GM19452 (cell line): ENCODE data around the gene GNB1L.

Experiments used
- ATAC-seq: cut with Tn5 transposase; IDR thresholded peaks from one replicate; pipeline ENCODE4 v1.9.1; 2021; ENCODE audit not compliant: unreplicated experiment

The GNB1L gene

DNA sequence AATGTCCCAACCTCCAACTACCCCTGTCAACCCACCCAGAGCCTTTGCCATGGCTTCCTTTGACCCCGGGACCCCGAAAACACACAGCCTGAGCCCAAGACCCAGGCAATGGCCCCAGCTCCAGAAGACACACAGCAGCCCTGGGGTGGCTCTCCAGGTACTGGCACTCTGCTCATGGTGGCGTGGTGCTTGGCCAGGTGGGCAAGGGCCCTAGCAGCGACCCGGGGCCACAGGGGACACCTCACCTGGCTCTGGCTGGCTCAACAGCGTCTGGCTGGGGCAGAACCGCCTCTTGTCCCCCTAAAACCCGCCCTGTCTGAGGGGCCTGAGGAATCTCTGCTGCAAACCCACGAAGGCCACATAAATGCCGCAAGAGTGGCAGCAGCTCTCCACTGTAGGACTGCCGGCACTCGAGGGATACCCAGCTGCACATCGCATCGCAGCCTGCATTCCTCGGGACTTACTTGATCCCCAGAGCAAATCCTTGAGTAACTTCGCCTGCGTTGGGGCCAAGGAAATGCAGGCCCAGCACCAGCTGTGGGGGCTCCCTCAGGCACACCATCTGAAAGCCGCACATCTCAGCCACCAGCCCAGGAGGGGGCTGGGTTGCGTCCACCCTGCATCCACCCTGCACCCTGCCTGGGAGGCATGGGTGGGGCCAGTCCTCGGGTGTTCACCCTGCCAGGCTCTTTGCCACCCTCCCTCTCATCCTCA, 23.1 kb upstream of the GNB1L start:
- no peak for ATAC-seq

DNA sequence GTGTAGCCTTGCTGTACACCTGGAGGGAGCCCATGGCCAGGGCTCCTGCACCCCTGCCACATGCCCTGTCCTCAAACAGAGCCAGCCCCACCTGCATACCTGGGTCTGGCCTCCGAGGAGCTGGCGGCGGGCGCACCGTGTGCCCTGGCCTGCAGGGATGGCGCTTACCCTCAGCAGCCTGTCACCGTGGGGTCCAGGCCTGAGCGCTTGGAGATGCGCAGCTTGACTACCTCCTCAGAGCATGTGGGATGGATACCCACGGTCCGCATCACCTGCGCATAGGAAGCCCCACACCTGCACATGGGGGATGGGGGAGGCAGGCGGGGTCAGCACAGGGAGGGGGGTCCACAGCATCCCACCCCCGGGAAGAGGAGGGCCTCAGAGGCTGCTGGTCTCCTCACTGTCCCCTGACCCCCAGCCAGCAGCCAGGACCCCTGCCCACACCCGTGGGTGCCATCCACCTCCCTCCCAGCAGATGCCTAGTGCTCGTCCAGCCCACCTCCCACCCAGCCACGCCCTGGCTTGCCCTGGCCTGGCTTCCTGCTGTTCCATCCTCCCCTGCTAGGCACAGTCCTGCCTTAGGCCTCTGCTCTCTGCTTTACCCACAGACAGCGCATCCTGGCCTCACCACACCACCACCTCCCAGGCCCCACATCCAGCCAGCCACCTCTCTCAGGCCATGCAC, 22.4 kb upstream of the GNB1L start:
- no peak for ATAC-seq

DNA sequence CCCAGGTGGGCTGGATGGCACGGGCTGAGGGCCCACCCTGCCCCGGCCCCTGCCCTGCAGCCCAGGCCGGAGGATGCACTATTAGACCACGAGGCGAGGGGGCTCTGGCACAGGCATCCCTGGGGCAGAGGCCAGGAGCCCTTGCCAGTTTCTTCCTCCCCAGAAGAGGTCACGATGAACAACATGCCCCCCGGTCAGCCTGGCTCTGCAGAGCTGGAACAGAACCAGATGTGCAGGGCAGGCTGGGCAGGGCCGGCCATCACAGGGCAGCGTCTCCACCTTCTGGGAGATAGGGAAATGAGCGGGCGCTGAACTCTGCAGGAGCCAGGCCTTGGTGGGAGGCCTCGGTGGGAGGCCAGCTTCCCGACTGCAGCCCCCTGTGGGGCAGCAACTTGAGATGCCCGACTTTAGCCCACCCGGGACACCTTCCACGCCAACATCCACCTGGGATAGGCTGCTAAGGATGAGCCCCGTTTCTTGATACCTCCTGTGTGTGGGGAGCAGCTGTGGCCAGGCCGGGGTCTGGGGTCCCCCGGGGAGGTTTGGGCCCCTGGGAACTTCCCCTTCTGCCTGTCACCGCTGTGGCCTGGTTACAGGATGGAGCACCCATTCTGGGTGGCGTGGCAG, 21.8 kb upstream of the GNB1L start:
- no peak for ATAC-seq

DNA sequence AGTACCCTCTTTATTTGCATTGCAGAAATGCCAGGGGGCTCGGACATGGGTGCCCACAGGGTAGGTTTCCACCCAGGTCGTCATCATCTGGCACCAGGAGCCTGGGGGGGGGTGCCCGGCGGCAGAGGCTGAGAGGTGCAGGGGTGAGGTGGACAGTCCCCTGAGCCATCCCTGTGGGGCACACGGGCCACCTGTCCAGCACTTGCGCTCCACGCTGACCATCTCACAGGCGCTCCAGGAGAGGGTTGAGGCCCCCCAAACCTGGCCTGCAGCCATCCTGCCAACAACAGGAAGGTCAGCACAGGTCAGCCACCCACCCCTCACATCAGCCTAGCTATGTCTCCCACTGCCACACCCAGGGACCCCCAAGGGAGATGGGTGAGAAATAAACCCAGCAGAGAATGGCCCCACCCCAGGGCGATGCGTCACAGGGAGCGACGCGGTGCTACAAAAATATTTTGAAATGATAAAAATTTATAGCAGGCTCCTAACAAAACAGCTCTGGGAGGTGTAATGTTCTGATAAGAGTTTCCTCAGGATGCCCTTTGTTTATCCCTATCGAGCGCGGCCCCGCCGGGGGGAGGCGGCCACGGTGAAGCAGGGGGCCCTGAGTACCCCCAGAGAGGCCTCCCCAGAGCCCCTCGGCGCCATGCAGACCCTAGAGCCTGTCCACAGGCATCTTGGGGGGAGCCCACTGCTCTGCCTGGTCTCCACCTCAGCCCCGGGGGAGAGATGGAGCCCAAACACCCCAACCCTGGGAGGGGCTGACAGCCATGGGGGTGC, 21.0 kb upstream of the GNB1L start:
- no peak for ATAC-seq

- ATAC-seq: no peak
Observed at GRCh38 chr22:19875061-19875530, 20.4 kb upstream of the GNB1L start.

DNA sequence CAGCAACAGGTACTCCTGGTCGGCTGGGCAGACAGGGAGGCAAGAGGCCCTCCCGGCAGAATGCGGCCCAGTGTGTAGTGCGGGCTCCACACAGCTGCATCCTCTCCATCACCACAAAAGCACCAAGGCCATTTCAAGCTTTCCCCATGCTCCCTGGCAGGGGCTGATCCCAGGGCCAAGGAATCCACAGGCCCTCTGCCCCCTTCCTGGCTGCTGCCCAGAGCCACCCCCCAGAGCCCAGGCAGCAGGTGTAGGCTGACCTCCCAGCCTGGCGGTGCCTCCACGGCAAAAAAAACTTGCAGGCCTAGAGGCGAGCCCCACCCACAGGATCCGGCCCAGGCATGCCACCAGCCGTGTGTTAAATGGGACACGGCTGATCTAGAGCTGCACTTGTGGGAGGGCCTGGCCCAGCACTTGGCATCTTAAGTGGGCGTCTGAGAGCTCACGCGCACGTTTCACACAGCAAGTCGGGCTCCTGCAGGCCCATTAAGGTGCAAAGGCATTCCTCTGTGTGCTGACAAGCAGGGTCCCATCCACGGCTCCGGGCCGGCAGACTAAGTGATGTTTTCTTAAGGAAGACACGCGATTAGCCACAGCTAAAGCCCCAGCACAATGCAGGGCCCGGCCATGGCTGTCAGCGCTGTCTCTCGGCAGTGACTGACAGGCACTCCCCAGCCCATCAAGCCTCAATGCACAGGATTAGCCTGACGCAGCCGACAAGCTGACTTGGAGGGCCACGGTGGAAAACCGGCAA, 19.8 kb upstream of the GNB1L start:
- no peak for ATAC-seq

DNA sequence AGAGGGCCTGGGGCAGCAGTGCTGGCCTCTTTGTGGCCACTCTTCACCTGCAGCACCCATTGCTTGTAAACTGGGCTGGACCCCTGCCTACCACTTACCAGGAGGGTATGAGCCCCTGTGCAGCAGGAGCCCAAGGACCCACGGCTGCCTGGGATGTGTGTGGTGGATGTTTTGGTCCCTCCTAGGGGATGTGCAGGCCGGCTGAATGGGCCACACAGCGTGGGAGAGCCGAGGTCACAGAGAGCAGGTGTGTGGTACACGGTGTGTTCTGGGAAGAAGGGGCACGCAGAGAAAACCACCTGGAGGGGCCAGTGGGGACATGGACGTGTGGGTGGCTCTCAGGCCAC, 19.3 kb upstream of the GNB1L start:
- no peak for ATAC-seq

- no peak for ATAC-seq
Observed at GRCh38 chr22:19873138-19873959, 18.7 kb upstream of the GNB1L start.

GRCh38 chr22:19872779-19873137, 18.1 kb upstream of the GNB1L start:
- ATAC-seq: no peak

DNA sequence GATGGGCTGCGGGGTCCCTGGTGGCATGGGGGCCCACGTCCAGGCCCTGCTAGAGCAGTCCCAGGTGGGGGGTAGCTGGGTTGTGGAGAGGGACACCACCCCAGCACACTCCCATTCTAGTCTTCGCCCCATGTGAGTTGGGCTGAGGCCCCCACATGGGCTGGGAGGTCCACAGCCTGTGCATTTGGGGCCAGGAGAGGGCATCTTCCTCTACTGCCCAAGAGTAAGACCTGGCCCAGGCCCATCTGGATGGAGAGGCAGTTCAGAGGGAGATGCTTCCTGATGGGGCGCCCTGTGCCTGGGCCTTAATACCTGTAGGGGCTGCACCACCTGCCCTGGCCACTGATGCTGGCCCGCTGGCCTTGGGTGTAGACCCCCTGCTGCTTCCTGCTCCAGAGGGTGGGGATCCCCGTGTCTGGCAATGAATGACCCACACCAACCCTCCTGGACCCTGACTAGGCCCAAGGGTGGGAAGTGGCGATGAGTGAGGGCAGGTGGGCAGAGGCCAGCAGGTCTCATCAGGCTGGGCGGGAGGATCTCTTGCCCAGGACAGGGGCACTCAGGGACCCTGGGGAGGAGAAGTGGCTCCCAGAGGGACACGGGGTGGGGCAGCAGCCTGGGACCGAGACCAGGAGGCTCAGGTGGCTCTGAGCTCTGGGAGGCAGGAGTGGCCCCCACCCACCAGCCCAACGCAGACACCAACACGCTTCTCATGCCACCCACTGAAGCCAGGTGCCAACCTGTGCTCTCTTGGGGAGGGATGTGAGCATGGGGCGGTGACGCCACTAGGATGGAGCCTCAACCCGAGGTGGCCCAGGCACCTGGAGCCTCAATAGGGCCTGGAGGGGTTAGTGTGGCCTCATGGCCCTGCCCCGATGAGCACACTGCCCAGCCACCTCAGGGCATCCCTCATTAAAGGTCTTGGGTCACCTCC, 17.4 kb upstream of the GNB1L start:
- ATAC-seq: no peak

DNA sequence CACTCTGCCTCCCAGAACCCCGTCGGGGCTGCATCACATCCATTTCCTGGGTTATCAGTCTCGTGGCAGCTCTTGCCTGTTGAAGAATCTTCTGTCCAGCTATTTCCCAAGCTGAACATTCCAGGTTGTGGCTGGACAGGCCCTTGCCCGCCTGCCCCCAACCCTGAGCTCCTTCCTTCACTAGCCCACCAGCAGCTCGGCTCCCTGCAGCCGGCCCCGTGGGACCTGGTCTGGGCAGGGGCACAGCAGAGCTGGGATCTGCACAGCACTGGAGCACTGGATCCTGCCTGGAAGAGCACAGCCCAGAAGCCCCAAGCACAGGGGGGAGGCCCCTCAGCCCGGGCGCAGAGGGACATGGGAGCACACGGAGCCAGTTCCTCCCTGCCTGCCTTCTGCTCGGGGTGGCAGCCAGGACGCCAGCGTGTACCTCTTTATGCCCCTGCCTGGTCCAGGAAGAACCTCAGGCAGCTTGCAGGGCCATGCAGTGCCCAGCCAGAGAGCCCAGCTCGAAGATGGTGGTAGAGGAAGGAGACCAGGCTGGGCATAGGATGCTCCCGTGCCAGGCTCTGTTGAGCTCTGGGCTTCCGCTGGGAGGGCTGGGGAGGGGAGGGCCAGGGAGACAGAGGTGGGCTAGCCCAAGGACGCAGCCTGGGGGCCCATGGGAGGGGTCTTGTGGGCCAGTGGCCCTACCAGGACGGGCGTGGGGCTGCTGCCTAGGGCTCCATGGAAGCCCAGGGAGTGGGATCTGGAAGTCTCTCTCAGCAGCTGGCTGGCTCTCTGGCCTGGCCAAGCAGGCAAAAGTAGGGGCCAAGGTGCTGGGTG, 16.6 kb upstream of the GNB1L start:
- no peak for ATAC-seq

DNA sequence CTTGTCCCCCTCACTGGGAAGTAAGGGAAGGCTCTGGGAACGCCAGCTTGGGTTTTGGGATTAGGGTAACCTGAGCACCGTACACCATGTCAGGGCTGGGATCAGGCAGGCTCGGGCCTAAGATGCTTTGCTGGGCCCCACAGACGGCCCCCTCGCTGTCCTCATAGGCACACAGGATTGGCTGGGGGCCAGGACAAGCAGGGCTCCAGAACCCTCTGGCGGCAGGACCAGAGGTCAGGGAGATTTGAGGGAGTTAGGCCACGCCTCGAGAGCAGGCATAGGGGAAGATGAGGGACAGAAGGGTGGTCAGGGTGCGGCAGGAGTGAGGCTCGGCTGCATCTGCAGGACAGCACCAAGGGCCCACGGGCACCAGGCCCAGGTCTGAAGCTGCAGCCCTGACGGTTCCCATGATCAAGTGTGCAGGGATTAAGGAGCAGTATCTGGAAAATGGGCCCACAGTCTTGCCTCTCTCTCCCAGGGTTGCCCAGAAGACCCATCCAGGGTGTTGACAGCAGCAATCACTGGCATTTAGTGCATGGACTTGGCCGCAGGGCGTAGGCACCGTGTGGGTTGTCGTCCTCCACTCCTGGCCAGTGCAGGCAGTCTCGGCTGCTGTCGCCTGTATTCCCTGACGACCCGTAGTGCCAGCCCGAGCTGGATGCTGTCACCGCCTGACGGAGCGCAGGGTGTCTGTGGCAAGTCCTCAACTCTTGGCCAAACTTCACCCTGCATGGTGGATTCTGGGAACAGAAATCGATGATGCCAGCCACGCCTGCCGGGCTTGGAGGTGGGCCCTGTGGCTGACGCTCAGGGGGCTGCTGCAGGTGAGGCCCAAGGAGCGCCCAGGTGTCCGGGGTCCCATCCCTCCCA, 15.7 kb upstream of the GNB1L start:
- ATAC-seq: no peak

GRCh38 chr22:19869497-19870152, 15.0 kb upstream of the GNB1L start:
- ATAC-seq: no peak

DNA sequence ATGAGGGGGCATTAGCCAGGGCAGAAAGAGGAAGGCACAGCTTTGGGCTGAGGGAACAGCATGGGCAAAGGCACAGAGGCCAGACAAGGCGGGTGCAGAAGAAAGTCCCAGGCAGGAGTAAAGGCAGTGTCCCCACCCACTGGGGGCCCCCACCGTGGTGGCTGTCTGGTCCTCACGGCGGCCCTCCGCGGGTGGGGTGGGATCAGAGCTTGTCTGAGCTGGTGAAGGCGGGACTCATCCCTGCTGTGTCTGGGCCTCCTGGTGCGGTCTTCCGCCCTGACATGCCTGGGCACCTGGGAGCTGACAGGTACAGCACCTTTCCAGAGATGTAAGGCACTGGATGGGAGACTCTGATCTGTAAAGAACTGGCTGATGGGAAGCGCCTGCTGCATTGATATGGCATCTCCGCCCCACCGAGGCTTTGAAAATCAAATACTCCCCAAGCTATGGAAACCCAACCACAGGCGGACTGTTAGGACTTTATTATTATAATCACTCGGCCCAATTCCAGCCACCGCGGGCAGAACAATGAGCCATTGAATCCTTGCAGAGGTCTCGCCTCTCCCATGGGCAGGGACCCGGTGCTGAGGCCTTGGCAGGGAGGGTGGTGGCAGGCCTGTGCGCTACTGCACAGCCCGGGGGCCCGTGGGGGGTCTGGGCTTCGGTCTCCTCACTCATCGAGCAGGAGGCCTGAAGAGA, 14.2 kb upstream of the GNB1L start:
- no peak for ATAC-seq

- ATAC-seq: no peak
Observed at GRCh38 chr22:19868333-19868732, 13.7 kb upstream of the GNB1L start.

GRCh38 chr22:19867617-19868016, 12.9 kb upstream of the GNB1L start:
- no peak for ATAC-seq
